Suprapubic skin (tissue), 4 donors: ENCODE measurements around the gene PTPN4. TPM values are rescaled to one million over a fixed set of nuclear protein-coding genes. Genes with fewer than 3 reads are reported as not detected.

Source experiments
- DNase-seq, 2 donors: peaks; one replicate each; pipeline ENCODE4 v3.0.0-alpha.2; 2019; ENCODE audit warnings: low spot score in 2 of 2
- H3K27ac ChIP-seq: fragments of 200-600 bp; sonication (generic); one replicate; pipeline ENCODE4 v1.5.1; 2019
- H3K27me3 ChIP-seq: fragments of 200-600 bp; sonication (generic); one replicate; pipeline ENCODE4 v1.5.1; 2019
- H3K36me3 ChIP-seq: fragments of 200-600 bp; sonication (generic); one replicate; pipeline ENCODE4 v1.5.1; 2019
- H3K4me1 ChIP-seq: fragments of 200-600 bp; sonication (generic); one replicate; pipeline ENCODE4 v1.5.1; 2019
- H3K4me3 ChIP-seq: fragments of 200-600 bp; sonication (generic); one replicate; pipeline ENCODE4 v1.5.1; 2019; ENCODE audit warnings: mild to moderate bottlenecking
- H3K9me3 ChIP-seq: fragments of 200-600 bp; sonication (generic); one replicate; pipeline ENCODE4 v1.5.1; 2019
- CTCF ChIP-seq, 2 donors: fragments of 200-600 bp in 1 of 2; fragments of 450-650 bp in 1 of 2; sonication (generic) in 1 of 2; IDR thresholded peaks; one replicate each; pipeline ENCODE4 v1.5.1; 2016 to 2019; ENCODE audit warnings: antibody characterized with exemption in 2 of 2, mild to moderate bottlenecking in 1 of 2, moderate library complexity in 1 of 2
- EP300 ChIP-seq: sonication (generic); formaldehyde crosslinking; IDR thresholded peaks from one replicate; pipeline ENCODE4 v1.6.1; 2017; ENCODE audit warnings: antibody characterized with exemption
- POLR2A ChIP-seq, 2 donors: fragments of 450-650 bp; IDR thresholded peaks; one replicate each; pipeline ENCODE4 v1.6.1; 2017; ENCODE audit warnings: antibody characterized with exemption in 2 of 2, mild to moderate bottlenecking in 2 of 2, moderate library complexity in 2 of 2
- POLR2AphosphoS5 ChIP-seq, 3 donors: sonication (generic); formaldehyde crosslinking; IDR thresholded peaks; one replicate each; pipeline ENCODE4 v1.6.1; 2017; ENCODE audit warnings: antibody characterized with exemption in 3 of 3
- WGBS: methylation state at CpG from one replicate; pipeline ENCODE4 v1.1.5; 2018; 5-methylcytosine and 5-hydroxymethylcytosine counted together
- total RNA-seq, 4 donors: library from RNA; depleted of rRNA; stranded (reverse); fragments of >200 nt; gene quantifications; one replicate each; pipeline ENCODE4 v1.1.0, GENCODE V29; 2016

PTPN4 gene
- total RNA-seq, 4 donors from 2014 or later, result 14.0 to 73.7 (median 36.7) TPM

- H3K4me1 ChIP-seq, result no peaks in the 10 kb centered on the region
- DNase-seq, result no peak
- TF ChIP-seq POLR2A (IDR thresholded peaks at IDR 0.05) (no peak), EP300 (no peak), POLR2AphosphoS5 (IDR thresholded peaks at IDR 0.05) (no peak), CTCF (IDR thresholded peaks at IDR 0.05) (no peak)
- no peak overlapping the region for H3K4me3 ChIP-seq
- H3K27ac ChIP-seq, result no peak overlapping the region
- H3K9me3 ChIP-seq, result no peaks in the 10 kb centered on the region
- no peaks in the 10 kb centered on the region for H3K27me3 ChIP-seq
- WGBS, result 67% methylated on average over 2 of the region's 2 CpGs
- H3K36me3 ChIP-seq, result no peaks in the 10 kb centered on the region
Observed at GRCh38 chr2:119772128-119772527, 12.4 kb downstream of the PTPN4 start.

- H3K27me3 ChIP-seq, result no peaks in the 10 kb centered on the region
- H3K4me1 ChIP-seq, result no peaks in the 10 kb centered on the region
- no peaks in the 10 kb centered on the region for H3K36me3 ChIP-seq
- no peak overlapping the region for H3K27ac ChIP-seq
- no peaks in the 10 kb centered on the region for H3K9me3 ChIP-seq
- WGBS, result 93% methylated on average over 4 of the region's 4 CpGs
- no peak overlapping the region for H3K4me3 ChIP-seq
- DNase-seq, result no peak
- TF ChIP-seq CTCF (IDR thresholded peaks at IDR 0.05), result no peak
- no peak for TF ChIP-seq POLR2A (IDR thresholded peaks at IDR 0.05)
- no peak for TF ChIP-seq POLR2AphosphoS5 (IDR thresholded peaks at IDR 0.05)
- no peak for TF ChIP-seq EP300
Observed at GRCh38 chr2:119772767-119773166, 13.0 kb downstream of the PTPN4 start.

GRCh38 chr2:119774026-119774425 is 14.3 kb downstream of the PTPN4 start:
- H3K27ac ChIP-seq, result no peak overlapping the region
- H3K4me3 ChIP-seq, result no peak overlapping the region
- no peak for DNase-seq
- H3K9me3 ChIP-seq, result no peaks in the 10 kb centered on the region
- H3K27me3 ChIP-seq, result no peaks in the 10 kb centered on the region
- TF ChIP-seq POLR2A (IDR thresholded peaks at IDR 0.05) (no peak), EP300 (no peak), POLR2AphosphoS5 (IDR thresholded peaks at IDR 0.05) (no peak), CTCF (IDR thresholded peaks at IDR 0.05) (no peak)
- H3K36me3 ChIP-seq, result no peaks in the 10 kb centered on the region
- no peaks in the 10 kb centered on the region for H3K4me1 ChIP-seq

- no peaks in the 10 kb centered on the region for H3K4me1 ChIP-seq
- H3K4me3 ChIP-seq, result no peak overlapping the region
- H3K27me3 ChIP-seq, result no peaks in the 10 kb centered on the region
- H3K9me3 ChIP-seq, result no peaks in the 10 kb centered on the region
- TF ChIP-seq EP300, result no peak
- no peak for TF ChIP-seq CTCF (IDR thresholded peaks at IDR 0.05)
- no peak for TF ChIP-seq POLR2A (IDR thresholded peaks at IDR 0.05)
- TF ChIP-seq POLR2AphosphoS5 (IDR thresholded peaks at IDR 0.05), result no peak
- H3K36me3 ChIP-seq, result no peaks in the 10 kb centered on the region
- WGBS, result 100% methylated on average over 6 of the region's 6 CpGs
- H3K27ac ChIP-seq, result no peak overlapping the region
- no peak for DNase-seq
Observed at GRCh38 chr2:119775102-119775501, 15.4 kb downstream of the PTPN4 start.

- H3K9me3 ChIP-seq, result no peaks in the 10 kb centered on the region
- TF ChIP-seq POLR2AphosphoS5 (IDR thresholded peaks at IDR 0.05), result no peak
- no peak for TF ChIP-seq CTCF (IDR thresholded peaks at IDR 0.05)
- no peak for TF ChIP-seq EP300
- TF ChIP-seq POLR2A (IDR thresholded peaks at IDR 0.05), result no peak
- DNase-seq, result no peak
- H3K27ac ChIP-seq, result no peak overlapping the region
- H3K36me3 ChIP-seq, result no peaks in the 10 kb centered on the region
- no peaks in the 10 kb centered on the region for H3K4me1 ChIP-seq
- H3K27me3 ChIP-seq, result no peaks in the 10 kb centered on the region
- H3K4me3 ChIP-seq, result no peak overlapping the region
- WGBS, result 95% methylated on average over 9 of the region's 9 CpGs
Observed at GRCh38 chr2:119782308-119783027, 22.7 kb downstream of the PTPN4 start.
